Mammary epithelial cell (primary cell): ENCODE data around the gene LCE1D.

Experiments
- CTCF ChIP-seq, 2 donors: IDR thresholded peaks in 1 of 2; conservative IDR thresholded peaks in 1 of 2; 2 replicates each; pipeline ENCODE4 v1.5.1; 2011 to 2012; ENCODE audit warnings: inconsistent platforms in 2 of 2, low read length in 2 of 2, mild to moderate bottlenecking in 2 of 2, control low read depth in 1 of 2, low read depth in 1 of 2; ENCODE audit not compliant: insufficient read depth in 1 of 2; ENCODE audit errors: extremely low read depth in 1 of 2
- EZH2 ChIP-seq: IDR thresholded peaks from 2 replicates; pipeline ENCODE4 v1.6.1; 2012; ENCODE audit warnings: low read length, inconsistent platforms, borderline replicate concordance

GRCh38 chr1:152824964-152825363, 28.4 kb downstream of the LCE1D start:
- TF ChIP-seq CTCF (conservative IDR thresholded peaks at IDR 0.05 in 1 of 2, IDR thresholded peaks at IDR 0.05 in 1 of 2; ENCODE audit: extremely low read depth in 1 of 2, insufficient read depth in 1 of 2, low read depth in 1 of 2, low read length in 2 of 2) (no peak), EZH2 (no peak)
